ENCODE results near the gene TP73. TPM values are rescaled to one million over a fixed set of nuclear protein-coding genes. Genes with fewer than 3 reads are reported as not detected.

Gene TP73
- total RNA-seq, 1 experiment from 2014 or later: 0.82 TPM

DNA sequence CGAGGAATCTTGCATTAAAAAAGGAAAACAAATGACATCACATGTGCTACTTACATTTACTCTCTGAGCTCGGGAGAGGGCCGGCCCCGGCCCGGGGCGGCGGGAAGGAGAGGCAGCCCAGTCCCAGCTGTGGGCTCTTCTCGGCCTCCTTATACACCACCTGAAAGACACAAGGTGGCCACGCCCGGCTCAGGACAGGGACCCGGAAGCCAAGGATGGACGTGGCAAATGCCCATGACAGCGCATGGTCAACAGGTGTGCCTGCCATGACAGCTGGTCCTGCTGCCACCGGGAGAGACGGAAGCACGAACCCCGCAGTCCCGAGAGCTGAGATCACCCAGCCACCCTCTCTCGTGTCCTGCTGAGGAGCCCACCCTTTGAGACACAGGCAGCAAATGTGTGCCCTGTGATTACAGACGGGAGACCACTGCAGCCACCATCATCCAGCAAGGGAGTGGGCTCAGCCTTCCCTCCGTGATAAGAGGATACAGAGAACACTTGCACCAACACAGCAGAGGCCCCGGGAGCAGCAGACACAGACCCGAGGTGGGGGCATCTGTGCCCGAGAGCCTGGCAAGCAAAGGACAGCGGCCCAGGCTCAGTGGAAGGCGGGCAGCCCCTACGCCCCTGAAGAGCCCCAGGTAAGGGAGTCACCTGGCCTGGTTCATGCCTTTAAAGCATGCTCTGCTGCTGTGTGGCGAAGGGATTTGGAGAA, 18.8 kb upstream of the TP73 start:
- no peaks in the 10 kb centered on the region for H3K4me1 Mint-ChIP-seq (ENCODE audit: insufficient read depth, unreplicated experiment)
- POLR2A ChIA-PET: interaction anchor here (1.0 kb wide), 1 partner anchor 10 kb away, joined by 3 read pairs; no protein-coding TSS in a partner anchor
- no peak for DNase-seq (ENCODE audit: unreplicated experiment)

DNA sequence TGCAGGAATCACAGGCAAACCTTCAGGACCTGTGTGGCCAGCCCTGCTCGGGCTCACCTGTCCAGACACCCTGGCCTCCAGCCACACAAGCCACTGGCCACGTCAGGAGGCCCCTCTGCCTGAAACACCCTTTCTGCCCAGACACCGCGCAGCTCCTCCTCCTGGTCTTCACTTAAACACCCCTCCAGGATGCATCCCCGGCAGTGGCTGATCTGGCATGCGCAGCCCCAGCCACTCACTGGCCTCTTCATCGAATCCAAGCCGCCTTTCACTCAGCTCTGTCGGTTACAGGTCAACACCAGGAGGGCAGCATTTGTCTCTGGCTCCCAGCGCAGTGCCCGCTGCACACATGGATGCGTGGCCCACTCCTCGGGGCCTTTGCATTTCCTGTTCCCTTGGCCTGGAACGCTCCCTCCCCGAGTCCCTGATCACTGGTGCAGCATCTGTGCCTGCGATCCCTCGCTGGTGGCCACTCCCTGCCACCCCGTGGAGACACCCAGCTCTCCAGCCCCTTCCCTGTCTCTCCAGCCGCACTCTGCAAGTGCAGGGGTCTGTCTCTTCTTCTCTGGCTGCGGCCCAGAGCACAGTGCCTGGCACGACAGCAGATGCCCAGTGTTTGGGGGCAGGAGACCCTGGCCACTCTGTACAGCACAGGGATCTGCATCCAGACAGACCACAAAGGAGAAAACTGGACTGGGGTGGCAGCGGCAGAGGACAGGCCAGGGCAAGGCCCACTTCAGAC, 18.1 kb upstream of the TP73 start:
- no peak overlapping the region for H3K27ac Mint-ChIP-seq (ENCODE audit: low read depth, unreplicated experiment)
- no peak for DNase-seq (ENCODE audit: unreplicated experiment)
- intact Hi-C loops (cut with micrococcal nuclease): no loop called here
- BruUV-seq (replicated peaks): no TSS peak
- CTCF ChIA-PET: interaction anchor here (1.5 kb wide), 1 partner anchor 14 kb away, joined by 4 read pairs; no protein-coding TSS in a partner anchor
- POLR2A ChIA-PET: interaction anchor here (0.6 kb wide), 1 partner anchor 35 kb away, joined by 4 read pairs; no protein-coding TSS in a partner anchor
- H3K27me3 Mint-ChIP-seq (ENCODE audit: insufficient read depth, unreplicated experiment): no peaks in the 10 kb centered on the region
- H3K36me3 Mint-ChIP-seq (ENCODE audit: insufficient read depth, unreplicated experiment): peaks cover 46% of the 10 kb centered on the region
- H3K9me3 Mint-ChIP-seq (ENCODE audit: unreplicated experiment): no peaks in the 10 kb centered on the region
- TF ChIP-seq, protein P1, sequence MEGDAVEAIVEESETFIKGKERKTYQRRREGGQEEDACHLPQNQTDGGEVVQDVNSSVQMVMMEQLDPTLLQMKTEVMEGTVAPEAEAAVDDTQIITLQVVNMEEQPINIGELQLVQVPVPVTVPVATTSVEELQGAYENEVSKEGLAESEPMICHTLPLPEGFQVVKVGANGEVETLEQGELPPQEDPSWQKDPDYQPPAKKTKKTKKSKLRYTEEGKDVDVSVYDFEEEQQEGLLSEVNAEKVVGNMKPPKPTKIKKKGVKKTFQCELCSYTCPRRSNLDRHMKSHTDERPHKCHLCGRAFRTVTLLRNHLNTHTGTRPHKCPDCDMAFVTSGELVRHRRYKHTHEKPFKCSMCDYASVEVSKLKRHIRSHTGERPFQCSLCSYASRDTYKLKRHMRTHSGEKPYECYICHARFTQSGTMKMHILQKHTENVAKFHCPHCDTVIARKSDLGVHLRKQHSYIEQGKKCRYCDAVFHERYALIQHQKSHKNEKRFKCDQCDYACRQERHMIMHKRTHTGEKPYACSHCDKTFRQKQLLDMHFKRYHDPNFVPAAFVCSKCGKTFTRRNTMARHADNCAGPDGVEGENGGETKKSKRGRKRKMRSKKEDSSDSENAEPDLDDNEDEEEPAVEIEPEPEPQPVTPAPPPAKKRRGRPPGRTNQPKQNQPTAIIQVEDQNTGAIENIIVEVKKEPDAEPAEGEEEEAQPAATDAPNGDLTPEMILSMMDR (IDR thresholded peaks at IDR 0.05; ENCODE audit: unreplicated experiment): no peak
- no peak overlapping the region for H3K4me3 Mint-ChIP-seq (ENCODE audit: unreplicated experiment)
- no peaks in the 10 kb centered on the region for H3K4me1 Mint-ChIP-seq (ENCODE audit: insufficient read depth, unreplicated experiment)

More for the DNA sequence above, 18.8 kb upstream of the TP73 start:
- CTCF ChIA-PET: interaction anchor here (1.3 to 1.6 kb wide), 3 partner anchors 12 to 91 kb away, joined by 4 to 9 read pairs (median 6); no protein-coding TSS in a partner anchor
- intact Hi-C loops (cut with micrococcal nuclease): no loop called here
- BruUV-seq (replicated peaks): no TSS peak
- Mint-ChIP-seq H3K4me3 (ENCODE audit: unreplicated experiment) (no peak overlapping the region), H3K36me3 (ENCODE audit: insufficient read depth, unreplicated experiment) (peaks cover 51% of the 10 kb centered on the region), H3K27ac (ENCODE audit: low read depth, unreplicated experiment) (no peak overlapping the region), H3K27me3 (ENCODE audit: insufficient read depth, unreplicated experiment) (no peaks in the 10 kb centered on the region), H3K9me3 (ENCODE audit: unreplicated experiment) (no peaks in the 10 kb centered on the region)
- TF ChIP-seq, protein P1 (IDR thresholded peaks at IDR 0.05; ENCODE audit: unreplicated experiment): no peak

DNA sequence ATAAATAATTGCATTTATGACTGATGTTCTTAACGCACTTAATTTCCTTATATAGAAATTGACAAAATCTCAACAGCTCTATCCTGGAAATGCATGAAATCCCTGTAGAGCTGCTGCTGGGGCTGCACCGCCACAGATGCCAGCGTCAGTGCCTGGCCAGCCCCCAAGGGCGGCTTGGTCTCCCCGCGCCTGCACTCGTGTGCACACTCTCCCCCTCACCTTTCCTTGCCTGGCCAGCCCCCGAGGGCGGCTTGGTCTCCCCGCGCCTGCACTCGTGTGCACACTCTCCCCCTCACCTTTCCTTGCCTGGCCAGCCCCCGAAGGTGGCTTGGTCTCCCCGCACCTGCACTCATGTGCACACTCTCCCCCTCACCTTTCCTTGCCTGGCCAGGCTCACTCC, 16.2 kb upstream of the TP73 start:
- no peak for DNase-seq (ENCODE audit: unreplicated experiment)
- Mint-ChIP-seq H3K4me1 (ENCODE audit: insufficient read depth, unreplicated experiment) (no peaks in the 10 kb centered on the region), H3K36me3 (ENCODE audit: insufficient read depth, unreplicated experiment) (peaks cover 32% of the 10 kb centered on the region), H3K27ac (ENCODE audit: low read depth, unreplicated experiment) (no peak overlapping the region), H3K27me3 (ENCODE audit: insufficient read depth, unreplicated experiment) (no peaks in the 10 kb centered on the region), H3K4me3 (ENCODE audit: unreplicated experiment) (no peak overlapping the region), H3K9me3 (ENCODE audit: unreplicated experiment) (no peaks in the 10 kb centered on the region)
- ChIA-PET CTCF (interaction anchor here (0.6 to 0.9 kb wide), 2 partner anchors 14 to 22 kb away, joined by 4 read pairs; partner anchors contain the start of gene WRAP73), POLR2A (interaction anchor here (0.8 to 1.5 kb wide), 3 partner anchors 10 to 67 kb away, joined by 3 to 4 read pairs (median 3); no protein-coding TSS in a partner anchor)
- intact Hi-C loops (cut with micrococcal nuclease): no loop called here
- BruUV-seq (replicated peaks): no TSS peak
- TF ChIP-seq, protein P1 (IDR thresholded peaks at IDR 0.05; ENCODE audit: unreplicated experiment): no peak

DNA sequence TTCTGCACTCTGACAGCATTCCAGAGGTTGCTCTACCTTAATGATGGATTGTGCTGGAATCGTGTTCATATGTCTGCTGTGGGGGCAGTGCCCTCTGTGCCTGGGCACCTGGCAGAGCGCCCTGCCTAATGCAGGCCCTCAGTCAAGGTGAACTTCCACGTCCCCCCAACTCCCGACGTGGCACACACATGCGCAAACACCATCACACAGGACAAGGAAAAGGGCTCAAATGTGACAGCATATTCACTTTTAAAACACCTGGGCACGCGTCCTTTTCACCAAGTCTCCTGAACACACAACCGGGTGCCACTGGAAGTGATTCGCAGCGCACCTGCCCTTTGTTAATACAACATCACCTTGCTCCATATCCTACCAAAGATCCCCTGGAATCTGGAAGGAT, 15.8 kb upstream of the TP73 start:
- no peak overlapping the region for H3K4me3 Mint-ChIP-seq (ENCODE audit: unreplicated experiment)
- no peak for DNase-seq (ENCODE audit: unreplicated experiment)
- peaks cover 32% of the 10 kb centered on the region for H3K36me3 Mint-ChIP-seq (ENCODE audit: insufficient read depth, unreplicated experiment)
- TF ChIP-seq, protein P1 (IDR thresholded peaks at IDR 0.05; ENCODE audit: unreplicated experiment): no peak
- no peaks in the 10 kb centered on the region for H3K9me3 Mint-ChIP-seq (ENCODE audit: unreplicated experiment)
- CTCF ChIA-PET: no interaction called here
- no TSS peak for BruUV-seq (replicated peaks)
- no peaks in the 10 kb centered on the region for H3K4me1 Mint-ChIP-seq (ENCODE audit: insufficient read depth, unreplicated experiment)
- peak overlapping the region; percentile 46 for H3K27ac Mint-ChIP-seq (ENCODE audit: low read depth, unreplicated experiment)
- POLR2A ChIA-PET: interaction anchor here (1.5 kb wide), 1 partner anchor 12 kb away, joined by 4 read pairs; no protein-coding TSS in a partner anchor
- H3K27me3 Mint-ChIP-seq (ENCODE audit: insufficient read depth, unreplicated experiment): no peaks in the 10 kb centered on the region
- intact Hi-C loops (cut with micrococcal nuclease): no loop called here
